ENCODE measurements around the gene RTL10.

RTL10 gene, protein sequence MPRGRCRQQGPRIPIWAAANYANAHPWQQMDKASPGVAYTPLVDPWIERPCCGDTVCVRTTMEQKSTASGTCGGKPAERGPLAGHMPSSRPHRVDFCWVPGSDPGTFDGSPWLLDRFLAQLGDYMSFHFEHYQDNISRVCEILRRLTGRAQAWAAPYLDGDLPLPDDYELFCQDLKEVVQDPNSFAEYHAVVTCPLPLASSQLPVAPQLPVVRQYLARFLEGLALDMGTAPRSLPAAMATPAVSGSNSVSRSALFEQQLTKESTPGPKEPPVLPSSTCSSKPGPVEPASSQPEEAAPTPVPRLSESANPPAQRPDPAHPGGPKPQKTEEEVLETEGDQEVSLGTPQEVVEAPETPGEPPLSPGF

GRCh38 chr22:19854778-19855503 lies at the start of gene RTL10, which contains the start of gene GNB1L:
Gene RTL10 (minus strand): TSS chr22:19854874. CDS start chr22:19852261, 2,613 bp downstream.
Gene GNB1L (minus strand): TSS chr22:19854874. CDS start chr22:19821355, 33,519 bp downstream.
- DNase-seq (ENCODE audit: low spot score), result peak; percentile 100

- DNase-seq (ENCODE audit: low spot score), result no peak
These were observed 49.6 kb upstream of the RTL10 start for GRCh38 chr22:19904174-19904856.

- no peak for DNase-seq (ENCODE audit: low spot score)
These were observed 48.8 kb upstream of the RTL10 start for GRCh38 chr22:19903513-19903912.

- DNase-seq (ENCODE audit: low spot score), result no peak
These were observed 48.4 kb upstream of the RTL10 start for GRCh38 chr22:19903031-19903430.

DNA sequence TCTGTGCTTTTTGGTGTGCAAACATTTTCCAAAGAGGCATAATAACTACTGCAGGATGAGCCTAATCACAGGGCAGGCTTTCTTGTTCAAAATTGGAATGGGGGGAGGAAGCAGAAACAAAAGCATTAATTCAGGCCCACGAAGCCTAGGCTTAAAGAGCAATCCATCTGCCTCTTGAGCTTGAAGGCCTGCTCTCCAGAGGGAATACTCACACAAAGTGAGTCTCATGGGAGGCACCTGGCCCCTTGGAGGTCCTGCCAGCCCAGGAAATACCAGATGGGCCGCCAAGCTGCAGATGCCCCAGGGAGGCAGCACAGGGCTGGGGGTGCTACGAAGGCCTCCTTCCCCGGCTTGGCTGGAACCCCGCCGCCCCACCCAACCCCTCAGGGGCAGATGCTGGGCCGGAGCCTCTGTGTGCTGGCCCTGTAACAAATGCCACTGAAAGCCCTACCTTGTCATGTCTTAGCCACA lies 47.6 kb upstream of the RTL10 start:
- no peak for DNase-seq (ENCODE audit: low spot score)

DNA sequence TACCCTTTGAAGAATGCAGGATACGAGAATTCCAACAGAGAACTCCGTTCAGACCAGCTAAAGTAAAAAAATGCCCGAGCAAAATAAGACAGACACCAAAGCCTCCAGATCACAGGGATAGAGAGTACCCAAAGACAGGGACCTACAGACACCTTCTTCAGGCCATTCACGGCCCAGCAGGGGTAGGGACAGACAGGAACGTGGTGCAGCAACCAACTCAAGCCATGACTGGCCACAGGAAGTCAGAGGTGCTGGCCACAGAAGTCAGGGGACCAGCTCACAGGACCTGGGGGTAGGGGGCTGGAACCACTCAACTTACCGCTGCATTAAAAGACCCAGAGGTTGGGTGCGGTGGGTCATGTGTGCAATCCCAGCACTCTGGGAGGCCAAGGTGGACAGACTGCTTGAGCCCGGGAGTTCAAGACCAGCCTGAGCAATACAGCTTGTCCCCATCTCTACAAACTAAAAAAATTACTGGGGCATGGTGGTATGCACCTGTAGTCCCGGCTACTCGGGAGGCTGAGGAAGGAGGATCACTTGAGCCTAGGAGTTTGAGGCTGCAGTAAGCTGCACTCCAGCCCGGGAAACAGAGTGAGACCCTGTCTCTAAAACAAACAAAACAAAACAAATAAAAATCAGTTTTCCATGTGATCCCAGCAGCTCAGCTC lies 47.0 kb upstream of the RTL10 start:
- DNase-seq (ENCODE audit: low spot score), result no peak

- DNase-seq (ENCODE audit: low spot score), result no peak
These were observed 46.2 kb upstream of the RTL10 start for GRCh38 chr22:19900707-19901436.

DNA sequence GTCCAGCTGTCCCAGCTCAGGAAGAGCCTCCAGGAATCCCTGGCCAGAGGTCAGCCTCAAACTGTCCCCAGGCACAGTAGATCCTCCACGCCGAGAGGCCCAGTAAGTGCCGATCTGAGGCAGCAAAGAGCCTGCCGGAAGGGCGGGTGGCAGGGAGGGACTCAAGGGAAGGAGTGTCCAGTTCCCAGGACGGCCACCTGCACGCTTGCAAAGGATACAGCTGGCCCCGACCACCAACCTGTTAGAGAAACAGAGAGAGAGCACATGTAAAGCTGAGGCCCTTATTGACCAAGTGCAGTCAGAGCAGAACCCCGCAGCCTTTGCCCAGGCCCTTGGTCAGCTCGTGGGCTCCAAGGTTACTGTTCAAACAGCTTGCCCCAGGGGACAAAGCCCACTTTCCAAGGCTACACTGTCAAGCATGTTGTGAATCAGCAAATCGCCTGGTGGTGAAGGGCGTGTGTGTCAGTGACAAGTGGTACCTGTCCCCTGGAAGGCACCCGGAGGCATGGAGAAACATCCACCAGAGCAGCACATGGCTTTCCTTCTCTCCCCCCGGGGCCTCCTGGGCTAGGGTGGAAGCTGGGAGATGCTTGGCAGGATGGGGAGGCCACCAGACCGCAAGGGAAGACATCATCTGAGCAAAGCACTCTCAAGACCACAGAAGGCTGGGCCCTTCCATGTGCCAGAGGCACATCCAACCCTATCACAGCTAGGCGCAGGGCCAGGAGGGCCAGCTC lies 44.3 kb upstream of the RTL10 start:
- DNase-seq (ENCODE audit: low spot score), result no peak

DNA sequence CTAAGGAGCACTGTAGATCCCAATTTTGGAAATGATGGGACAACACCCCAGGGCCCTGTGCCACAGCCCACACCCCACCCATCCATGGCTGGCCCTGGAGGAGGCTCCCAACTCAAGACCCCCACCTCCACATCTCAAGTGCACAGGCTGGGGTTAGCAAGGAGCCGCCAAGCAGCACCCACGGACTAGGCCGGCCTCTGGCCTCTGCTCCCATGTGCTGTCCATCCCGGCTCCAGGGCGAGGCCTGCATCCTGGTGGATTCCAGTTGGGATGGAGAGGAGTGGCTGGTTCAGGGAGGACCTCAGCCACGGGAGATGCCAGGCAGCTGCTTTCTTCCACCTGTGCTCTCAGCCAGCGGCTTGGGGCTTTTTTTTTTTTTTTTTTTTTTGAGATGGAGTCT lies 43.5 kb upstream of the RTL10 start:
- no peak for DNase-seq (ENCODE audit: low spot score)

DNA sequence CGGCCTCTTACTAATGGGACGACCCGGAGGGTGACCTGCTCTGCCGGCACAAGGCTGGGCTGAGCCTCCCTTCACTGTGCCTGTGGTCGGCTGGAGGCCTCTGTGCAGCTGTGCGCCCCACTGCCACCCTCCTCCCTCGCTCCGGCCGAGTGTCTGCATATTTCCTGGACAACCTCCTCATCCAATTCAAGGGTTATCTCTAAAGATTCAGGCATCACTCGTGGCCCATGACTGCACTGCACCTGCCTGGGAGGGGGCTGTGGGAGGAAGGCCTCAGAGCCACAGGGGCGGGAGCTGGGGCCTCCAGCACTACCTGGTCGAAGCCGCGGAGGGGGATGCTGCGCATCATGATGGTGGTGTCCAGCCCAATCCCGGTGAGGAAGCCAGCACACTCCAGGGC lies 43.1 kb upstream of the RTL10 start:
- no peak for DNase-seq (ENCODE audit: low spot score)

DNA sequence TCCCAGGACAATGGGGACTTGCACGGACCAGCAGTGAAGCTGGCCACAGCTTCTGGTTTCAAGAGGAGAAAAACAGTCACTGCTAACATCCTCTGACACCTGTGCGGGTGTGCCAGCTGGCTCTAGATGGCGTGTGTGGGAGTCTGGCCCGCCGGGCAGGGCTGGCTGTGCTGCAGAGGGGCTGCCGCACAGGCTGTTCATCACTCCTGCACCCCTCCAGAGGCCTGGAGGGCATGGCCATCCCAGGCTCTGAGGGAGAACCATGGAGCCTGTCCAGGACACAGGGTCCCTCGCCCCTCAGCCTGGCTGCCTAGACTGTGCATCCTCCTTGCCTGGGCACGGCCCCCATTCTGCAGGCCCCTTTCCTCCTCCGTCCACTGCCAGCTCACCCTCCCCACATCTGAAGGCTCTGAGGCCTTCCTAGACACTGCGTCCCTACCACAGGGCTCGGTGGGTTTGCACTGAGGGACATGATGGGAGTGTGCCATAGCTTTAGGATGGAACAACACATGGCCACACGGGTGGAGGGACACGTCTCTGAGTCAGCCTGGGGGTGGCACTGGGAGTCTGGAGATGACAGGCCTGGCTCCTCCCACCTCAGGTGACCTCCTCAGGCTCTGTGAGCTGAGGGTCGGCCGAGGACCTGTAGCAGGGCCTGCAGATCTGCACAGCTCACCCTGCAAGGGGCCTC lies 42.1 kb upstream of the RTL10 start:
- DNase-seq (ENCODE audit: low spot score), result no peak

DNA sequence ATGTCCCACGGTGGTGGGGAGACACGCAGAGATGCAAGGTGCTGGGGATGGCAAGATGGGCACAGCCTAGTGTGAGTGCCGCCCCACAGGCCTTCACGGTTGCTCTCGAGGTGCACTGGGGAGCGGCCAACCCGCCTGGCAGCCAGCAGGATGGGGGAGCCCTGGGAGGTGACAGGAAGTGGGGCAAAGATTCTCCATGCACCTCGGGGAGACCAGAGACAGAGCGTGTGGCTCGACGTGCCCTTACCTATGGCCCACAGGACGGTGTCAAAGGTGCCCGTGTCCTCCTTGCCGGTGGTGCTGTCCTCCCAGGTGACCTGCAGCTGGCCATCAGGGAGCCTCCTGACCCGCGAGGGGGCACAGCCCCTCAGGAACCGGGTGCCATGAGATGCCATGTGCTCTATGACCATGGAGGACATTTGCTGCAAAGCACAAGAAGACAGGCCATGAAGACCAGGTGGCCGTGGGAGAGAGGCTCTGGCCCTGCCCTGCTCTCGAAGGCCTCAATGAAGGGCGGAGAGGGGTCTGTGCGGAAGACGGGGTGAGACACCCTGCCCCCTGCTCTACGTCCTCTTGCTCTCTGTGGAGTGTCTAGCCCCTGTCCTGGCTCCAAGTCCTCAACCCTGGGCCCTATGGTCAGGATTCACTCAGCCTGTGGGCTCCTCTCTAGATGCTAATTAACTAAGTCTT lies 40.6 kb upstream of the RTL10 start:
- DNase-seq (ENCODE audit: low spot score), result no peak

DNA sequence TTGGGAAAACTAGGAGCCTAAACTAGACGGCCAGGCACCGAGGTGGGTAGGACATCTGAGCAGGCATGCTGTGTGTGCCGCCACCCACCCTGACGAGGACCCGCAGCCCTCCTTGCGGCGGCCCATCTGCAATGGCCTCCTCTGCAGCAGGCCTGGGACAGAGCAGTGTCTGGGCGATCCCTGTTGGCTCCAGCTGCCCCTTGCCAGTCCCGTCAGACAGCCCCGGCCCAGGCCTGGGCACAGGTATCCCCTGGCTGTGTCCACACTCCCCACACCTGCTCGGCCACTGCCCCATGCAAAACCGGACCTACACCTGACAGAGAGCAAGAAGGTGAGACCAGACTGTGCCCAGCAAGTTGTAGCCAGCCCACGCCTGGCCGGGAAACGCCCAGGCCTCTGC lies 38.7 kb upstream of the RTL10 start:
- DNase-seq (ENCODE audit: low spot score), result no peak

DNA sequence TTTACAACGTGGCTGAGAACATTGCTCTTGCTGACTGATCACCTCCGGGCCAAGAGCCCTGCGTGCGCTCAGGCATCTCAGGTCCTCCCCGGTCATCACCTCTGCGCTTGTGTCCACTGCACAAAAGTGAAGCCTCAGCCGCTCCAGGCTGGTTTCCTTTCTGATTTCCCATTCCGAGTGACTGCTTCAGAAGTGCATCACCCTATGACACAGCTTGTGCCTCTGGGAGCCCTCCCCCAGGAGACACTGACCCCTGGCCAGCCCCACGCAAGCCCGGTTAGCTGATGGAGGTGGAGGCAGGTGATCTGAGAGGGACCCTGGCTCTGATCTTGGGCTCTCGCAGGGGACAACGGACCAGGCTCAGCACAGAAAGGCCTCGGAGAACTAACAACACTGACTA lies 38.3 kb upstream of the RTL10 start:
- no peak for DNase-seq (ENCODE audit: low spot score)

DNA sequence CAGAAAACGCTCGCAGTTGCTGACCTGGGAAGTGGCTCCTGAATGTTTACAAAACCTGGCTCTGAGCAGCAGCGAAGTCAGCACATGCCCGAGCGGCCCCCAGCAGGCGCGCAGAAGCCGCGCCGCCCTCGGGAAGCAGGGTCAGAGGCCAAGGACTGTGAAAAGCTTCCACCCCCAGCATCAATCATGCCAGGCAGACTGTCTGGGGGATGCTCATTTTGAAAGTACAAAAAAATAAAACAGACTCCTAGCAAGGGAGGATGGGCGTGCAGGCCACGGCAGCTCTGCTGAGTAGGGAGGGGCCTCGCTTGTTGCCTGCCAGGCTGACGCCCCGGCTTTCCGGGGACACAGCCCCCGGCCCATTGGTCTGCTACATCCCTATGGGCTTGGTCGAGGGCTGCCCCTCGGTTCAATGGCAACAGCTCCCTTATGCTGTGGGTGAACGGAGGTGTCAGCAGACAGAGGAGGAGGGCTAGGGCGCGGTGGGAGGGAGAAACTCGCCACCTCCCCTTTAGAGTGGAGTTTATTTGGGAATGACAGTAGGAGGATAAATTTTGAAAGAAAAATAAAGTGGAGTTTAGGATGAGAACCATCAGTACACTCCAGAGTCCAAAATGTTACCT lies 37.7 kb upstream of the RTL10 start:
- DNase-seq (ENCODE audit: low spot score), result no peak

- DNase-seq (ENCODE audit: low spot score), result peak; percentile 69
These were observed 36.9 kb upstream of the RTL10 start for GRCh38 chr22:19891317-19892256.

DNA sequence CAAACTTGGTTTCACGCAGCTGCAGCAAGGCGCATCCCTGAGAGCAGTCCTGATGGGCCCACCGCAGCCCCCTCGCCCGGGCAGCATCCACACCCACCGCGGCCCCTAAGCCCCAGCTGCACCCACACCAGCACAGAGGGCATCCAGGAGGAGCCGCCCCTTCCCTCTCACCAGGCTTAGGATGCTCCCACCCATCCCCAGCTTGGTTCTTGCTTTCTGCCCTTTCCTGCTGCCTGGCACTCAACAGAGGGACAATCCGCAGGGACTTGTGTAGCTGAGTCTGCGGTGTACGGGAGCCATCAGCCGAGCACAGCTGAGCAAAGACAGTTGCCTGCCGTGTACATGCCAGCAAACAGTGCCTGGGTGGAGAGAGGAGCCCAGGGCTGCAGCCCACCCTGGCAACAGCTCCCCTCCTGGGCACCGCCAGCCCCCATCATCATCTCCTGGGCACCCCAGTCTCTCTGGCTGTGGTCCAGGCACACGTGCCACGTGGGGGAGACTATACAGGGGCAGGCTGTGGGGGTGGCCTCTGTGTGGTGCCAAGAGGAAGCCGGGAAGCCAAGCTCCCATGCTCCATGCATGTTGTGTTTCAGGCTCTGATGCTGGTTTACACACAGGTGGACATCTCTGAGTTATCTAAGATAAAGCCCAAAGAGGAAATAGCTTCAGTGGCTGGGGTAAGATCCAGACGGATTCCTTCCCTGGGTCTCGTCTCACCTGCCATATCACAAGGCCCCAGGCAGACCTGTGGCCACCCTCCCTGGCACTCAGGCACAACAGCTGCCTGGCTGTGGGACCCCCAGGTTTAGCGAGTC lies 36.0 kb upstream of the RTL10 start:
- no peak for DNase-seq (ENCODE audit: low spot score)

Data from AG08396 (cell line).